Fibroblast of skin of right biceps (primary cell): Measurements from ENCODE around the gene STS.
"Not testable (repeated sequence)": the region's sequence is repeated elsewhere in the genome, so short reads cannot be mapped to it uniquely, and the experiment has no call there.

Experiments used
- DNase-seq: peaks from one replicate; pipeline ENCODE4 v3.0.0-alpha.2; 2013

The STS gene

DNA sequence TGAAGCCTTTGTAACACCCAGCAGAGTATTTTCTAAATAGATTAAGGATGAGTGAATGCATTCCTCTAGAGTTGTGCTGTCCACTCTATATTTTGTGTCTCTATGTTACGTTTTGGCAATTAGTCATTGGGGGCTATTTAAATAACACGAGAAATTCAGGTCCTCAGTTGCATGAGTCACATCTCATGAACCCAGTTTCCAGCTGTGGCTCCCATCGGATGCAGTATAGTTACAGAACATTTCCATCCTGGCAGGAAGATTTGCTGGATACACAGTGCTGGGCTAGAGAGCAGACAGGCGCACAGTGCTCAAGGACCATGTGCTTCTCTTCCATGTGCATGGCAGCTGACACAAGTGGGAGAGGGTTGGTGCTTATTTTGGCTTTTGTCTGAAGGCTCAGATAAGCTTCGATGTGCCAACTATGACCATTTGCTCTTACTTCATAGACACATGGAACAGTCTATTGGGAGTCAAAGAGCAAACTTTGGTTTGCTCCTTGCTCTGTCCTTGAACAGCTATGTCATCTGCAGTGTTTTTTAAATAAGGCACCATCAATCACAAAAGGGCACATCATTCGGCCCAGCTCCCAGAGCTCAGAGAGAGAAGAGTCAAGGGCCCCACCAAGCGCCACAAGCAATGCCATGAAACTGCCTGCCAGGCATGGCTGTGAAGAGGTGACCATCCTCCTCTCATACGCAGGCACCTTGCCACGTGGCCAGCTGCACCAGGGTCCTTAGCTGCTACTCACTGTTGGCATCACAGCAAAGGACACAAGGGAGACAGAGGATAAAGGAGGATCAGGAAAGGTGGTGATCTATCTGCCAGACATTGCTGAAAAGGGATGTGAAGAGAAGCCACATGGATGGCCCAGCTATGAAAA, 8.1 kb upstream of the STS start:
- DNase-seq = peak; percentile 90

DNA sequence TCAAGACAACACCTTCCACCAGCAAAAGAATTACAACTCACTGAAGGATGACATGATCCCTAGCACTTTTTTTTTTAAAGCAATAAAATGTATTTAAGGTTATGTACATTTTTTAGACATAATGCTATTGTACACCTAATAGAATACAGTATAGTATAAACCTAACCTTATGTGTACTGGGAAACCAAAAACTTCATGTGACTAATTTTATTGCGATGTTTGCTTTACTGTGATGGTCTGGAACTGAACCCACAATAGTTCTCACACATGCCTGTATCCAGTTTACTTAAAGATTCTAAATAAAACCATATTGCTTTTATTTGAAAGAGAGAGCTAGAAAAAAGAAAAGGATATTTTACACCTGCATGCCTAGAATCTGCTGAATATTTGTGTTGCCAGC, 4.4 kb upstream of the STS start:
- DNase-seq = no peak

DNA sequence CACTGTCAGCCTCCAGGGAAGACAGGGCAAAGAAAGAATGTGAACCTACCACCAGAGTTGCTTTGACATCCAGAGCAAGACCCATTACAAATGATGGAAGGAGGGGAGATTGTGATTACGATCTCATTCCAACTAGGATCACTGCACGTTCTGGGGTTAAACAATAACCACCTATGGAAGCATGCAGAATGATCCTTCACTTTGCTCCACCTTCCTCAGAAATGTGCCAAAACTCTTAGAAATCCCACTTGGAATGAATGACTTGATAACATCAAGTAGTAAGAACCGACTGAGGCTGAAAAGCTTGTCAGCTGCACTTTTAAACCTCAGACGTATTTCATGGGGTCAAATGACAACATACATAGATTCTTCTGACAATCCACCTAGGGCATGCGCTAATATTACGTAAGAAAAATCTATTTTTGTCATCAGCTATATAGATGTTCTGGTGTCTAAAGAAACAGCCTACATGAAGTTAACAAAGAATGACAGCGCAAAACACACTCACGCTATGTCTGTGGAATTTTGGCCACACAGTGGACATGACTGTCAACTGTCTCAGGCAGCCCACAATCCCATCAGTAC, 3.5 kb upstream of the STS start:
- DNase-seq = peak; percentile 17

DNA sequence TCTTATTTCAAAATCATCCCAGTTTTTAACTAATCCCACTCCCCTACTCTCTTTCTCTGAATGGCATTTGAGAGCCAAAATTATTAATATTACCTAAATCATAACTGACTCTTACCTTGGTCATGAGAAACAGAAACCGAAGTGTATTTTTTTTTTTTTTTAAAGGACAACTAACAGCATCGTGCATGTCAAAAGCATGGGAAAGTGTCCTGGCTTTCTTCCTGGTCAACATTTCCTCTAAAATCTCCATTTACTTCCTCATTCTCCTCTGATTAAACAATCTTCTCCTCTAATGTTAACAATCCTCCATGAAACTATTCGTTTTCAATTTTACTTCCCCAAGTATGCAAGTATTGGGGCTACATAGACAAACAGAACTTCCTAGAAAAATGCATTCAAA, 2.1 kb upstream of the STS start:
- DNase-seq = no peak

DNA sequence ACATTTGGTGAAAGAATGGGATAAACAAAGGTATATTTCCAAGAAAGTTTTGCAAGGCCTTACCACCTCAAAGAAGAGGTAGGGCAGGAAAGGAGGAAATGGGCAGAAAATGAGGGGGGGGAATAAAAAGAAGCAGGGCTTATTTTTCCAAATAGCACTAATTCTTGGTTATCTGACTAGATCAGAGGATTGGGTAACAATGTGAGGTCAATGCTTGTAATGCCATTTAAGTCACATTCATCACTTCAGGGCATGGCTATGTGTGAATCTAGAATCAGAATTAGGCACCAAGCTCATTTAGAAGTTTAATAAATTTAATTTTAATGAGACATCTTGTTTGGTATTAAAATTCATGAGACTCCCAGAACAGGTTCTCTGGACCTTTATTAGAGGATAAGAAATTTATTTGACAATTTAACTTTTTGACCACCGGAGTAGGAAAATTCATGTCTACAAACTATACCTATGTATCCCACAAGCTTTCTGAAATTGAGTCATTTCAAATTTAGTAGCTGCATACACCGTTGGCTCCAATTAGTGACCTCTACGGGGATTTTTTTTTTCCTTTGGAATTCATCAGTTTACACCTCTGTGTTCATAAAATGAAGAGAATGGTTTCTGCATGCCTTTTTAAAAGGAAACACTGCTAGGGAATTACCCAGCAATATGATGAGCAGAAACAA, 1.4 kb upstream of the STS start:
- no peak for DNase-seq

DNA sequence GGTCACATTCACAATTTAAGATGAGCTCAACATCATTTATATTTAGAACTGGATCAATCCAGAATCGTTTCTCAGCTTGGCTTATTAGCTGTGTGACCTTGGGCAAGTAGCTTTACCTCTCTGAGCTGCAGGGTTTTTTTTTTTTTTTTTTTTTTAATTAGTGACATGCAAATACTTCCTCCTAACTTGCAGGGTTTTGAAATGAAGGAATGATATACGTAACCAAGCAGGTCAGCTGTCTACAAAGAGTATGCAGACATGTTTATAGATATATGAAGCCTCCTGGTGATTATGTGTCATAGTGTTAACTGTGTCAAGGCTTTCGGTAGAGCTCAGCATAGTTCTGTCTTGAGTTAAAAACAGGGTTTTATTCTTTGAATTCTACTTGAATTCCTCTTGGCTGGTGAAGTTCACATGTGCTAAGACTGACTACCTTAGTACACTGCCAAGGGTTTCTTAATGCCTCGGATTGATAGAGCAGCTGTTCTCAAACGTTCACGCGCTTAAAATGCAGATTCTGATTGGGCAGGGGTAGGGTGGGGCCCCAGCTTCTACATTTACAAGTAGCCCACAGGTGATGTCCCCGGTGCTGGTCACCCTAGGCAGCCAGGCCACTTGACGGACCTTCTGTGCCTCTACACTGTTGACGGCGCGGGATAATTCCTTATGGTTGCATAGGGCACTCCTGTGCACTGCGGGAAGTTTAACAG, 654 bp upstream of the STS start:
- no peak for DNase-seq

DNA sequence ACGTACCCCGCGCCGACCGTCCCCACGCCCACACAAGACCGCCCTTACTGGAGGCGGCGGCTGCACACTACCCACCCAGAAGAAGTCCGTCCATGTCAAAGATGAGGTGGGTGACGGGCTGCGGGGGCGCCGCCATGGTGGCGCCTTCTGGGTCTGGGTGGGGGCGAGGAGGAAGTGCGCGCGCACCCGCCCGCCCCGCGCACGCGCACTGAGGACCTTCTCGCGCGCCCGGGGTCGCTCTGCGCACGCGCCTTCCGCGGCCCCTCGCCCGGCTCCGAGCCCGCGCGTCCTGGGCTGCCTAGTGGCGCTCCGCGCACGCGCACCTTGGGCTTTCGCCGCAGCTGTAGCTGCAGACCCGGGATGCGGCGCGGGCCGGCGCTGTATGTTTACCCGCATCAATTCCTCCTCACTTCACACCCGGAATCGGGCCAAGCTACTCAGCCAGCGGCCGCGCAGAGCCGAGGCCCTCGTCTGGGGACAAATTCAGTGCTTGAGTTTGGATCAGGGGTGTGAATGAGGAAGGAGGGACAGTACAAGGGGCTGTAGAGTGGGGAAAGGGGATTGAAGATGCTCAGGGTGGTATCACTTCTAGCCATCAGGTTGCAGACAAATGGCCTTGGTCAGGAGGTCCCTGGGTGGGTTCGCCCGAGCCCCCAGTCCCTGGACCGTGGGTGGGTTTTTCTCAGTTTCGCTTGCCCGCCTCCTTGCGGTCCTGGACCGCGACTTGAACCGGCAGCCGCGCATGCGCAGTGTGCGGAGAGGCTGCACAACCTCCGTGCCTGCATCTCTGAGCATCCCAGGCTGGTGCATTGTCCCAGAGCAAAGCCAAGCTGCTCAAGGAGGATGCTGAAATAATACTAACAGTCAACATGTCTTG, 704 bp downstream of the STS start, which contains the start of gene PUDP:
TSS of gene PUDP (minus strand) at position 176 of the 877 bp plus-strand sequence. CDS start at position 136, 40 bp downstream.
- peak; percentile 78 for DNase-seq

DNA sequence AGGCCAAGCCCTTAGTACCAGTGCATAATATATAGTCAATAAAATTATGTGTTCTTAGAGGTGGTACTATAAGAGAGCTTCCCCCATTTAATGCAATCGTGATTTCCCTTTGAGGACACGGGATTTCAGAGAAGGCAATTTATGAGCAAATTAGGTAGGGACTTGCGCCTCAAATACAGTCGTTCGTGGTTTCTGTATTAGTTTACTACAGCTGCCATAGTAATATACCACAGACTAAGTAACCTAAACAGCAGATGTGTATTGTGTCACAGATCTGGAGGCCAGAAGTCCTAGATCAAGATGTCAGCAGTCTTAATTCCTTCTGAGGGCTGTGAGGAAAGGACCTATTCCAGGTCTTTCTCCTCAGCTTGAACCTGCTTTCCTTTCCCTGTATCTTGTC, 1.9 kb downstream of the STS start:
- no peak for DNase-seq

DNA sequence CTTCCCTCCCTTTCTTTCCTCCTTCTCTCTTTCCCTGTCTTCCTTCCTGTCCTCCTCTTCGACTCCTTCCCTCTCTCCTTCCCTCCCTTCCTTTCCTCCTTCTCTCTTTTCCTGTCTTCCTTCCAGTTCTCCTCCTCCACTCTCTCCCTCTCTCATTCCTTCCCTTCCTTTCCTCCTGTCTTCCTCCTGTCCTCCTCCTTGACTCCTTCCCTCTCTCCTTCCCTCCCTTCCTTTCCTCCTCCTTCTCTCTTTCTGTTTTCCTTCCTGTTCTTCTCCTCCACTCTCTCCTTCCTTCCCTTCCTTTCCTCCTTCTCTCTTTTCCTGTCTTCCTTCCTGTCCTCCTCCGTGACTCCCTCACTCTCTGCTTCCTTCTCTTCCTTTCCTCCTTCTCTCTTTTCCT, 5.7 kb downstream of the STS start:
- DNase-seq = no peak

DNA sequence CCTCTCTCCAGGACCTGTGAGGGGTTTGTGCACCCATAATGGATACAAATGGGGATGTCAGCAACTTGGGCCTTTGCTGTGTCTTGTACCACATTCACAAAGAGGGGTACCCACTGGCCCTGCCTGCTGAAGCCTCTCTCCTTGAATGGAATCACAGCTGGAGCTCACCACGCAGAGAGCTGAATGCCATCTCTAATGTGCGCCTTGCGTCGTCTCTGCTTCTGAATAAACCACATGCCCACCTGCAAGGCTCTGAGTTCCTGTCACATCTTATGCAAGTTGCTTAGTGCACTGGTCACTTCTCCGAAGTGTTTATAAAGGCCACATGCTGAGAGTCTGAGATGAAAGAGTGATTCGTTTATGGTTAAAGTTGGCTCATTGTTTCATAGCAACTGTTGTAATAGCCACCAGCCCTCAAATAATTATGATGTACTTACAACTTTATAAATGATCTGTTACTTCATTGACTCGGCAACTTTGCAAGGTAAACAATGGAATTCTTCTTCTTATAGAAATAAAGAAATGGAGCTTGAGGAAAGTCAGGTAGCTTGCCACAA, 6.6 kb downstream of the STS start:
- no peak for DNase-seq

DNA sequence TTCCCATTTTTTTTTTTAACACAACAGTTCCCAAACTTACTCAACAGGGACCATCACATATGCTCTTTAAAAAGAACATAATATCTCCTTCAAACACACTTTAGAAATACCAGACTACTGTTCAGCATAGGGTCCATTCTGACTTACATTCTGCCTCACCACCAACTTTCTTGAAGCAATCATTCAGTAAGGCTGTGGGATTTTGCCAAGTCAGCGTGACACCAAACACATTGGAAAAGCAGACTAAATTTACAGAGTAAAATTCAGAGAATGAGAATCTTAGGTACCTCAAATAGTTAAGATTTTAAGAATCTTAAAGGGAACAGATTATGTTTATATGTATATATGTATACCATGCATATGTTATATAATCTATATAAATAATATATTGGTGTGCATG, 7.7 kb downstream of the STS start:
- no peak for DNase-seq

DNA sequence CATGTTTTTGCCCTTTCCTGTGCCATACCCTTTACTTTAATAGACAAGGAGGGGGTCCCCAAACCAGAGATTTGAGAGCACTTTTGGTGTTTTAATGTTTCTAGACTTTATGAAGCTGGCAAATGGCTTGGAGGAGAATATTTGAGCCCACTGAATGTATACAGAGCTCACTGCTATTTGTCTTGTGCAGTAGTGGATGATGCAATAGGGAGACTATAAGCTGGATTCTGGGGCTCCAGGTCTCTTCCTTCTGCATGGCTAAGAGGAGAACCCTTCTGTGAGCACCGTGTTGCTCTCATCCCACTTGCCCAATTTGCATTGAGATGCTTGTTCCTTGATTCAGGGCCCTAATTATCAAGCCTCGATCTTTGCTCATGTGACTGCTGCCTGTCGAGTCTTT, 9.4 kb downstream of the STS start:
- no peak for DNase-seq

DNA sequence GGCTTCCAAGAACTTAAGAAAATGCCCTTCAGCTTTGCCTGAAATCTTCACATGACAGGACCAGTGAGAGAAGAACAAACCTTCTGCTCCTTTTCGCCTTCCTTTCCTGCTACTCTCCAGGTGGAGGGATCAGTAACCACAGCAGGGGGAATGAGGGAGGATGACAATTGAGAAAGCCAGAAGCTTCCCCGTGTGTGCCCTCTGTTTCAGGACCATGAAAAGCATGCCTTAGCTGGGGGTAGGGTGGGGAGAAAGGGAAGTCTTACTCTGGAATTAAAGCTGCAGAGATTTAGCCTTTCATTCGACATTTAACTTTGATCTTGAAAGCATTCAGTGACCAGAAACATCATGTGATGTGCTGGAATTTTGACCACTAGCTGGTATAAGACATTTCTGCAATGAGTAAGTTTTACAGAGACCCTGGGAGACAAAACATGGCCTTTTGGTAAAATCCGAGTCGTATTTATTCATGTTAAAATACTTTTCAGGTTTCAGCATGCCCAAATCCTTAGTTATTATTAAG, 11.0 kb downstream of the STS start:
- DNase-seq = no peak

DNA sequence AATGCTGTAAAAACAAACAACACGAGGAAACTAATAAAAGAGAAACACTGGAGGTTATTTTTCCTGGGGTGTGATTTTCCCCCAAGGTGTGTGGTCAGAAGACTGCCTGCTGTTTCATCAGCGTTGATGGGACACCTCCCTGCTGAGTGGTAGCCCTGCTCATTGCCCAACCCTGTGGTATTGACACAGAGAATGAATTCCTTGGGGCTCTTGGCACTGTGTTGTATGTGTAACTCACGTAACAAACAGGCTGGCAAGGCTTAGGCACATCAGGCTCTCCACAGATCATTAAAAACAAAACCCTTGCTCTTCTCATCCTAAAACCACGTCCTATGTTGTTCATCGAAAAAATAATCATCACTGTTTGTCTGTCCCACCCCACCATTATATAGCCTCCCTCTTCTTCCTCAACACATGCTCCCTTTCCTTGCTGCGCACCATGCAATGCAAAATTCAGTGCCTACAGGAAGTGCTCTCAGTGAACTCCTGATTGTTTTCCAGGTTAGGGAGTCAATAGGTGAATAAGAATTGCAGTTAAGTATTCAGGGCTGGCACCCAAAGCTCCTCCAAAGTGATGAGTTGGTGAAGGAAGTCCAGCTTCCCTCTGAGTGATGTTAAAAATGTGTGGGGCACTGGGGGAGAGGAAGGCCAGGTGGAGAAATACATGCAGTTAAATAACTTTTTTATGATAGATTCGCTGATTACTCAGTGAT, 11.8 kb downstream of the STS start:
- DNase-seq = no peak

DNA sequence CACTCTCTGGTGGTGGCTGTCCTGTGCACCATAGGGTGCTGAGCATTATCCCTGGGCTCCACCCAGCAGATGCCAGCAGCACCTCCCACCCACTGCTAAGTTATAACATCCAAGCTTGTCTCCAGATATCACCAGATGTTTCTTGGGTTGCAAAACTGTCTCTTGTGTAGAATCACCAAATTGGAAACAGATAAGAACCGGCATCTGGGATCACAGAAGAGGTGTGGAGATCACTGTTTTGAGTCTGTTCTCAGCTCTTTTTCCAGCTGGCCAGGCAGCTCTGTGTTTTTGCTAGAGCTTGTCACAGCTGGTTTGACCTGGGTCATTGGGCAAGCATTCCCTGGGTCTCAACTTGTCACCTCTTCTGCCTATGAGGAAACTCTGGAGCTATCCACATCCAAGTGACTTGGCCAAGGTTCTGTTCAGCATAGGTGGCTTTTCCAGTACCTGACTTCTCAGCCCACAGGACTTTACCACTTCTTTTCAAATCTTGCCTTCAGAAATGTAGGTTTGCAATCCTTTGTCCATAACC, 15.7 kb downstream of the STS start:
- no peak for DNase-seq

DNA sequence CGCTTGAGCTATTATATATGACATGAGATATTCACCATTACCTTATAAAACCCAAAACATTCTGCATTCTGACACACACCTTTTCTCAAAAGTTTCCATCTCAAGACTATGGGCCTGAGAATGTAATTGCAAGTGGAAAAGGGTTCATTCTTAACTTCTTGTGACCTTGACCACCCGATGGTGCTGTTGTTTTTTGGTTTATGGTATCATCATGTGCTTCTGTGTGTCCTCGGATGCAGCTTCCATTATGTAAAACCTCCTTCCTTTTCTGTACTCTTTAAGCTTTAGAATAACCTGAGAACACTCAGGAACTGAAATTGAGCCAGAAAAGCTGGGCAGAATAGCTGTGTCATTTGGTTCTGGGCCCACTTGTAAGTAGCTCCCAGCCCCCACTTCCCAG, 16.7 kb downstream of the STS start:
- DNase-seq = no peak

DNA sequence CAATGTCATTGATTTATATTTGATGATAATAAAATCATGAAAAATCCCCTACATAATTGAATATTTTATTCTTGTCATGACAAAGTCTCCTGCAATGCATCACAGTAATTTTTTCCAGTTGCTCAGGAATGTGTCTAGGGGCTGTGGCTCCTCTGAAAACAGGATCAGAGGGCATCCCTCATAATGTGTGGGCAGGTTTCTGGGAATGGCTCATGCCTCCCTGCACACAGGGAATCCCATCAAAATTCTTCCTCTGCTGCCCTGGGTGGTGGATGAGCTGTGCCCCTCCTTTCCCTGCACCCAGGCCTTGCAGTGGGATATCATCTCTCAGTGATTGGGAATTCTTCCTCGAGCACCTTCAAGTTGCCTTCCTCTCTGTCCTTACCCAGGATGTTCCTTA, 20.9 kb downstream of the STS start:
- no peak for DNase-seq

DNA sequence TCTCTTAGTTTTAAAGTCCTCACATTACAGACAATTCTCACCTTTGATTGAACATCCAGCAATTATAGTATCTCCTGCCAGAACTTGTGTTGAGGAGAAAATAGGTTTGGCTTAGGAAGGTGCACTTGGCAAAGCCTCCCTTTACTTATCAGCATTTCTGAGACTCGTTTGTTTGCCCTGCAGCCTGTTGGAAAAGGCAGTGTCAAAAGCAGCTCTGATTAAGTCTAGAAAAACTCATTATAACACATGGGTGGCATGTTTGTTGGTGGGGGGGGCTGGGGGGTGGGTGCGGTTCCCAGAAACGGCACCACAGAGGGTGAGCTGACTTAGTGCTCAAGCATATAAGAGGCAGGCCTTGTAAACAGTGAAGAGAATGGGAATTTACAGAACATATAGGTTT, 22.1 kb downstream of the STS start:
- DNase-seq = no peak

DNA sequence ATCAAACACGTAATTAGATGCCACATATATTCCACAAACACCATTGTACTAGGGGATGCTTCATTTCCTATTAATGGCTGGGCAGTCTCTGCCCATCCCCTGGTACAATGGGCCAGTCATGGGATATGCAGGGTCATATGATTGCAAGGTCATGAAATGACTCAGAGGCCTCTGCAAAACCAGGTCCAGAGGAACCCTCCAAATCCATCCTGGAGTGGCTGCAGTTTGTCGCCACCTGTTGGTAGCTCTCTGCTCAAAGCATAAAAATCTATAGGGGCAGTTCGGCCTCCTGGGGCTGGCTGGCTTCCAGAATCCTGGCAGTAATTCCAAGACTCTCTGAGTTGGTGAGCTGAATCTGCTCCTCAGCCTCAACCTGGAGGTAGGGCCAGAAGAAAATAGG, 23.4 kb downstream of the STS start:
- no peak for DNase-seq

DNA sequence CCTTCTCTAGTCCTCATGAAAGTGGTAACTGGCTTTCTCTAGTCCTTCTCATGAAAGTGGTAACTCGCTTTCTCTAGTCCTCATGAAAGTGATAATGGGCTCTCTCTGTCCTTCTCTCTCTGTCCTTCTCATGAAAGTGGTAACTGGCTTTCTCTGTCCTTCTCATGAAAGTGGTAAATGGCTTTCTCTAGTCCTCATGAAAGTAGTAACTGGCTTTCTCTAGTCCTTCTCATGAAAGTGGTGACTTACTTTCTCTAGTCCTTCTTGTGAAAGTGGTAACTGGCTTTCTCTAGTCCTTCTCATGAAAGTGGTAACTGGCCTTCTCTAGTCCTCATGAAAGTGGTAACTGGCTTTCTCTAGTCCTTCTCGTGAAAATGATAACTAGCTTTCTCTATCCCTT, 31.3 kb downstream of the STS start:
- DNase-seq = not testable (repeated sequence)

DNA sequence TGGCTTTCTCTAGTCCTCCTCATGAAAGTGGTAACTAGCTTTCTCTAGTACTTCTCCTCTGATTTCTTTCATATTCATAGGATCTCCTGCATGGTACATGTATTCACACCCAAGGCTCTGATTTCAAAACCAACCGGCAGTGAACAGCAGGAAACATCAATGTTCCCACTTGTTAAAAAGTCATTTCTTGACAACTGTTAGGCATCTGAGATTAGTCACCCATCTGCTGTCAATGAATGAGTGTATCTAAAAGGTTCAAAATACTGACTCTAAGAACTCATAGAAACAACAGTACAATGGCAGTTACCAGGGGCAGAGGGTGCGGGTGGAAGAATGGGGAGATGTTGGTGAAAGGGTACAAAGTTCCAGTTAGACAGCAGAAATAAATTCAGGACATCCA, 31.9 kb downstream of the STS start:
- DNase-seq = no peak
